Panc1 (cell line): ENCODE measurements around the gene MSTN. TPM values are rescaled to one million over a fixed set of nuclear protein-coding genes. Genes with fewer than 3 reads are reported as not detected.

Source experiments
- ATAC-seq: fragments of 200-7000 bp; cut with Tn5 transposase; 2 replicates; pipeline ENCODE4 v1.9.1; 2020; ENCODE audit warnings: mild to moderate bottlenecking, moderate library complexity
- BruUV-seq: library from RNA; stranded (reverse); fragments of 400-500 nt; replicated peaks from 2 replicates; lab custom pipeline; 2021; lab: Mats Ljungman, UMichigan
- CTCF ChIA-PET: fragments of 300-600 bp; sonication (Branson Sonifier 250); formaldehyde crosslinking; loops from one replicate; lab custom pipeline; 2022; ENCODE audit warnings: antibody characterized with exemption; lab: Charles Lee
- POLR2A ChIA-PET: fragments of 300-600 bp; sonication (Branson Sonifier 250); formaldehyde crosslinking; loops from one replicate; lab custom pipeline; 2022; ENCODE audit warnings: antibody characterized with exemption; lab: Charles Lee
- DNase-seq: peaks from one replicate; pipeline ENCODE4 v3.0.0-alpha.2; 2010; ENCODE audit warnings: low read depth, low spot score
- H3K27ac ChIP-seq: 2 replicates; pipeline ENCODE4 v1.5.1; 2011; ENCODE audit warnings: mild to moderate bottlenecking, low read length, inconsistent platforms
- H3K27me3 ChIP-seq: fragments of 200-500 bp; sonication (Bioruptor generic); 2 replicates; pipeline ENCODE4 v1.6.0; 2014; ENCODE audit warnings: low read length, inconsistent platforms; ENCODE audit not compliant: control insufficient read depth, insufficient read depth
- H3K36me3 ChIP-seq: fragments of 200-500 bp; sonication (Bioruptor generic); 2 replicates; pipeline ENCODE4 v1.5.1; 2014; ENCODE audit warnings: inconsistent platforms, mild to moderate bottlenecking, low read length, moderate library complexity; ENCODE audit not compliant: control insufficient read depth, insufficient read depth
- H3K4me1 ChIP-seq: 2 replicates; pipeline ENCODE4 v1.5.1; 2011; ENCODE audit warnings: inconsistent platforms, mild to moderate bottlenecking, low read length, moderate library complexity; ENCODE audit not compliant: control insufficient read depth, insufficient read depth
- H3K4me3 ChIP-seq, 2 experiments: 2 replicates each; pipeline ENCODE4 v1.5.1; 2011 to 2012; ENCODE audit warnings: low read depth in 2 of 2, low read length in 2 of 2, mild to moderate bottlenecking in 2 of 2, inconsistent platforms in 1 of 2, moderate library complexity in 1 of 2
- H3K9me3 ChIP-seq: fragments of 200-500 bp; sonication (Bioruptor generic); 2 replicates; pipeline ENCODE4 v1.5.1; 2014; ENCODE audit warnings: low read depth, mild to moderate bottlenecking, inconsistent platforms, low read length, moderate library complexity; ENCODE audit not compliant: control insufficient read depth, insufficient read depth
- CTCF ChIP-seq: fragments of 450-650 bp; IDR thresholded peaks from 2 replicates; pipeline ENCODE4 v1.5.1; 2017; ENCODE audit warnings: mild to moderate bottlenecking
- POLR2AphosphoS5 ChIP-seq: IDR thresholded peaks from 2 replicates; pipeline ENCODE4 v1.6.1; 2012; ENCODE audit warnings: mild to moderate bottlenecking, low read depth, low read length, moderate library complexity
- REST ChIP-seq, 2 experiments: IDR thresholded peaks; 2 replicates each; pipeline ENCODE4 v1.6.1; 2011 to 2012; ENCODE audit warnings: low read depth in 2 of 2, control low read depth in 1 of 2, low read length in 1 of 2, mild to moderate bottlenecking in 1 of 2, moderate library complexity in 1 of 2; ENCODE audit not compliant: insufficient read depth in 1 of 2
- SIN3A ChIP-seq: IDR thresholded peaks from 2 replicates; pipeline ENCODE4 v1.6.1; 2012; ENCODE audit warnings: low read depth, mild to moderate bottlenecking, low read length, moderate library complexity, borderline replicate concordance; ENCODE audit not compliant: insufficient read depth
- TCF7L2 ChIP-seq: IDR thresholded peaks from 2 replicates; pipeline ENCODE4 v1.6.1; 2011; ENCODE audit warnings: mild to moderate bottlenecking, low read depth, low read length, inconsistent platforms
- in situ Hi-C: cut with HindIII; loops from 2 replicates; pipeline ENCODE4 v1.10.0; 2016; ENCODE audit warnings: low sequenced_read_pairs, low pct_unique_long_range_greater_than_20kb
- intact Hi-C: fragments of 100-400 bp; cut with micrococcal nuclease; formaldehyde crosslinking; loops from one replicate; pipeline ENCODE4 v1.10.0; 2022; ENCODE audit not compliant: unreplicated experiment
- total RNA-seq: library from RNA; stranded (reverse); gene quantifications from one replicate; pipeline ENCODE4 v1.2.1, GENCODE V29; 2021; ENCODE audit not compliant: unreplicated experiment

The MSTN gene
- total RNA-seq, 1 experiment from 2014 or later: not detected

- Histone ChIP-seq H3K36me3 (no peaks in the 10 kb centered on the region), H3K4me1 (no peaks in the 10 kb centered on the region), H3K4me3 (no peak overlapping the region), H3K27me3 (no peaks in the 10 kb centered on the region), H3K9me3 (no peaks in the 10 kb centered on the region), H3K27ac (no peak overlapping the region)
- BruUV-seq: no TSS peak
- no peak for TF ChIP-seq REST (IDR thresholded peaks at IDR 0.05; ENCODE audit: insufficient read depth in 1 of 2, low read depth in 2 of 2, low read length in 1 of 2)
- TF ChIP-seq POLR2AphosphoS5: no peak
- TF ChIP-seq TCF7L2: no peak
- TF ChIP-seq SIN3A: no peak
- TF ChIP-seq CTCF: no peak
- ATAC-seq (no peak), DNase-seq (no peak)
- POLR2A ChIA-PET: no interaction called here
- CTCF ChIA-PET: no interaction called here
- intact Hi-C loops (loop anchor here (10.0 kb wide), 1 partner anchor 411 kb away; no protein-coding TSS in a partner anchor), in situ Hi-C loops (no loop called here)
These were observed 31.3 kb upstream of the MSTN start for GRCh38 chr2:190093793-190094192.

GRCh38 chr2:190090148-190090547, 27.6 kb upstream of the MSTN start:
- POLR2A ChIA-PET: interaction anchor here (0.6 kb wide), 1 partner anchor 655 kb away, joined by 3 read pairs; no protein-coding TSS in a partner anchor
- no peaks in the 10 kb centered on the region for H3K27me3 ChIP-seq
- H3K4me3 ChIP-seq: no peak overlapping the region
- no peak for ATAC-seq
- H3K4me1 ChIP-seq: no peaks in the 10 kb centered on the region
- no peaks in the 10 kb centered on the region for H3K9me3 ChIP-seq
- no peak overlapping the region for H3K27ac ChIP-seq
- no peak for DNase-seq
- CTCF ChIA-PET: no interaction called here
- no peaks in the 10 kb centered on the region for H3K36me3 ChIP-seq
- TF ChIP-seq REST (IDR thresholded peaks at IDR 0.05; ENCODE audit: insufficient read depth in 1 of 2, low read depth in 2 of 2, low read length in 1 of 2) (no peak), POLR2AphosphoS5 (no peak), TCF7L2 (no peak), CTCF (no peak), SIN3A (no peak)
- intact Hi-C loops (loop anchor here (10.0 kb wide), 1 partner anchor 415 kb away; no protein-coding TSS in a partner anchor), in situ Hi-C loops (no loop called here)
- no TSS peak for BruUV-seq
